Naive thymus-derived CD4-positive, alpha-beta T cell (primary cell): ENCODE measurements around the gene LRRC66. TPM values are rescaled to one million over a fixed set of nuclear protein-coding genes. Genes with fewer than 3 reads are reported as not detected.

Source experiments
- ATAC-seq: fragments of 150-1000 bp; cut with Tn5 transposase; 2 replicates; pipeline ENCODE4 v1.10.0; 2021; ENCODE audit warnings: mild to moderate bottlenecking, moderate library complexity
- CTCF ChIA-PET: fragments of 350-600 bp; sonication (Branson Sonifier 250); formaldehyde crosslinking; loops from one replicate; lab custom pipeline; 2021; ENCODE audit warnings: antibody characterized with exemption; lab: Charles Lee
- POLR2A ChIA-PET: fragments of 350-600 bp; sonication (Branson Sonifier 250); formaldehyde crosslinking; loops from one replicate; lab custom pipeline; 2021; ENCODE audit warnings: antibody characterized with exemption, inconsistent platforms; lab: Charles Lee
- DNase-seq, 9 donors: peaks; one replicate each; pipeline versions ENCODE4 v3.0.0 to v3.0.0-alpha.2; 2020 to 2022; ENCODE audit warnings: mixed read lengths in 1 of 9
- H3K27ac ChIP-seq: one replicate; pipeline ENCODE4 v1.7.0; 2013; ENCODE audit warnings: mild to moderate bottlenecking, low read depth, low read length, moderate library complexity
- H3K27me3 ChIP-seq, 2 donors: one replicate each; pipeline ENCODE4 v1.7.0; 2013; ENCODE audit warnings: low read length in 2 of 2, mild to moderate bottlenecking in 2 of 2, moderate library complexity in 2 of 2; ENCODE audit not compliant: control insufficient read depth in 2 of 2, insufficient read depth in 2 of 2
- H3K36me3 ChIP-seq, 3 experiments: 1 replicate in 2 of 3; 2 replicates in 1 of 3; pipeline ENCODE4 v1.7.0; 2013; ENCODE audit warnings: low read length in 3 of 3, mild to moderate bottlenecking in 3 of 3, moderate library complexity in 1 of 3; ENCODE audit not compliant: insufficient read depth in 3 of 3, control insufficient read depth in 2 of 3
- H3K4me1 ChIP-seq, 2 donors: one replicate each; pipeline ENCODE4 v1.7.0; 2013; ENCODE audit warnings: low read length in 2 of 2, mild to moderate bottlenecking in 2 of 2, moderate library complexity in 1 of 2; ENCODE audit not compliant: control insufficient read depth in 2 of 2, insufficient read depth in 2 of 2
- H3K4me3 ChIP-seq: 2 replicates; pipeline ENCODE4 v1.7.0; 2013; ENCODE audit warnings: mild to moderate bottlenecking, low read length
- H3K9me3 ChIP-seq, 3 experiments: 1 replicate in 2 of 3; 2 replicates in 1 of 3; pipeline ENCODE4 v1.7.0; 2013; ENCODE audit warnings: low read length in 3 of 3; ENCODE audit not compliant: control insufficient read depth in 2 of 3
- H3K27ac Mint-ChIP-seq, 9 donors: one replicate each; pipeline ENCODE4 v1.8.0; 2020 to 2022; ENCODE audit warnings: mixed read lengths in 9 of 9, mild to moderate bottlenecking in 8 of 9, moderate library complexity in 5 of 9, inconsistent platforms in 2 of 9
- H3K27me3 Mint-ChIP-seq, 5 donors: one replicate each; pipeline ENCODE4 v1.8.0; 2021 to 2022; ENCODE audit warnings: mixed read lengths in 5 of 5, mild to moderate bottlenecking in 1 of 5
- H3K36me3 Mint-ChIP-seq, 5 donors: one replicate each; pipeline ENCODE4 v1.8.0; 2020 to 2022; ENCODE audit warnings: mixed read lengths in 5 of 5, mild to moderate bottlenecking in 3 of 5, inconsistent platforms in 1 of 5
- H3K4me1 Mint-ChIP-seq, 7 donors: one replicate each; pipeline ENCODE4 v1.8.0; 2020 to 2022; ENCODE audit warnings: mixed read lengths in 7 of 7, mild to moderate bottlenecking in 3 of 7, inconsistent platforms in 1 of 7
- H3K4me3 Mint-ChIP-seq, 10 donors: one replicate each; pipeline ENCODE4 v1.8.0; 2020 to 2022; ENCODE audit warnings: mild to moderate bottlenecking in 10 of 10, mixed read lengths in 10 of 10, moderate library complexity in 6 of 10, inconsistent platforms in 2 of 10
- H3K9me3 Mint-ChIP-seq, 11 donors: one replicate each; pipeline ENCODE4 v1.8.0; 2020 to 2022; ENCODE audit warnings: mixed read lengths in 11 of 11, mild to moderate bottlenecking in 4 of 11, inconsistent platforms in 1 of 11, moderate library complexity in 1 of 11
- intact Hi-C, 2 donors: fragments of 100-400 bp; cut with micrococcal nuclease; formaldehyde crosslinking; loops; one replicate each; pipeline ENCODE4 v1.15.1; 2023
- polyA plus RNA-seq, 2 donors: library from polyadenylated mRNA; unstranded; fragments of 300-500 nt; fragmentation: Illumina TruSeq; gene quantifications; one replicate each; pipeline ENCODE4 v1.2.3, GENCODE V29; 2021
- total RNA-seq, 6 experiments: library from RNA in 5 of 6; stranded (reverse) in 5 of 6; gene quantifications; 1 replicate in 5 of 6; 2 replicates in 1 of 6; pipeline ENCODE4 v1.2.3 and lab custom pipeline; 2021 to 2026

Gene LRRC66
- total and polyA plus RNA-seq, 7 experiments from 2014 or later: 0.11 to 0.27 (median 0.19) TPM; not detected in 1

DNA sequence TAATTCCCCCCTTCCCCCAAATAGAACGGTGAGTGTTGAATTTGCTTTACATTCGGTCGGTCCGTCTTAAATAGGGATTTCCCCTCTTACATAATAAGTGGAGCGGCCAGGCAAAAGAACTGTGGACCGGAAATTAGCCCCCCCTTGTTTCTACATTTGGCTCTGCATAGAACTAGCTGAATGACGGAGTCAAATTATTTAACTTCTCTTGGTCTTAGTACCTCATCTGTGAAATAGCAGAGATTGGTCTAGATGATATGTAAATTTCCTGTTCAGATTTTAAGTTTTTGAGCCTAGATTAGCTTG, 32.3 kb upstream of the LRRC66 start:
- ChIA-PET POLR2A (no interaction called here), CTCF (no interaction called here)
- H3K27me3 ChIP-seq: peaks cover 3 to 11% of the 10 kb centered on the region in 2 donors
- H3K27ac Mint-ChIP-seq: no peak overlapping the region
- no peaks in the 10 kb centered on the region for H3K9me3 ChIP-seq
- intact Hi-C loops: no loop called here
- H3K4me3 ChIP-seq: no peak overlapping the region
- H3K4me3 Mint-ChIP-seq: peak overlapping the region in 8 of 10 donors; percentile 44 to 78 (median 70)
- no peaks in the 10 kb centered on the region for H3K36me3 Mint-ChIP-seq
- no peak for DNase-seq
- no peak for ATAC-seq
- H3K4me1 ChIP-seq: peaks cover 0 to 8% of the 10 kb centered on the region in 2 donors
- peaks cover 0 to 19% (median 12%) of the 10 kb centered on the region in 7 donors for H3K4me1 Mint-ChIP-seq
- peaks cover 52 to 72% (median 56%) of the 10 kb centered on the region in 5 donors for H3K27me3 Mint-ChIP-seq
- H3K36me3 ChIP-seq: no peaks in the 10 kb centered on the region
- H3K9me3 Mint-ChIP-seq: peaks cover 0 to 2% (median 0%) of the 10 kb centered on the region in 11 donors
- H3K27ac ChIP-seq: no peak overlapping the region

DNA sequence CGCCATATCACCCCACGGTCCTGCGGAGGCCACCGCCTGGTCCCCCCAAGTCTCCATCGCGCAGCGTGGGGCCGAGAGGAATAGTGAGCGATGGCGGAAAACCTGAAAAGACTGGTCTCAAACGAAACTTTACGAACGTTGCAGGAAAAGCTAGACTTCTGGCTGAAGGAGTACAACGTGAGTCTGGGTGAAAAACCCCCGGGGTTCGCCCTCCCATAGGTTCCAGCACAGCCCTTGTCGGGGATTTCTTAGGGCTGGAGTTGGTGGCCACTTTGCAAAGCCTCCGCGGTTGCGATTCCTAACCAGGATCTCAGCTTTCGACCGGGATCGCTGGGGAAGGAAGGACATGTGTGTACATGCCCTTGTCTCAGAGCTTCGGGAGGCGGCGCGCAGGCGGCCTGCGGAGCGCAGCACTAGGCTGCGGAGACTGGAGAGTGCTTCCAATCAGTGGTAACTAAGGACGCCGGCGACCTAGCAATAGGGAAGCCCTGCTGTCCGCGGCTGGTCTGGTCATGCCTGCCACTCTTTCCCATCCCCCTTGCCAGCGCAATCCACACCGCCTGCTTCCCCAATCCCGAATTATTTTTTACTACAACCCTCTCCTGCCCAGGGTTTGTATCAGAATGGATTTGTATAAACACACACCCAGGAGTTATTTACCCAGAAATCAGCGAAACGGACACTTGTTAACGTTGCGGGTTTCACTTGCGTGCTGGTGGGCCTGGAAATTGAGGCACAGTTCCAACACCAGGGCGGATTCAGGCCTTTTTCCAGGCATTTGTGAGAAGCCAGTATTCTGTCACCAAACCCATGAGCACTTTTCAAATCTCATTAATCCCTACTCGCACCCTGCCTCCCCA, 31.7 kb upstream of the LRRC66 start:
- peak overlapping the region; percentile 44 to 78 (median 68) for H3K4me3 Mint-ChIP-seq
- H3K4me1 Mint-ChIP-seq: peaks cover 0 to 19% (median 12%) of the 10 kb centered on the region in 7 donors
- ChIA-PET POLR2A (no interaction called here), CTCF (no interaction called here)
- H3K27ac ChIP-seq: no peak overlapping the region
- H3K4me3 ChIP-seq: no peak overlapping the region
- DNase-seq (peak in 1 of 9 donors; percentile 22), ATAC-seq (peak; percentile 46)
- no peak overlapping the region for H3K27ac Mint-ChIP-seq
- peaks cover 0 to 2% (median 0%) of the 10 kb centered on the region in 11 donors for H3K9me3 Mint-ChIP-seq
- no peaks in the 10 kb centered on the region for H3K36me3 ChIP-seq
- H3K4me1 ChIP-seq: peaks cover 0 to 8% of the 10 kb centered on the region in 2 donors
- intact Hi-C loops: no loop called here
- peaks cover 52 to 72% (median 61%) of the 10 kb centered on the region in 5 donors for H3K27me3 Mint-ChIP-seq
- peaks cover 3 to 11% of the 10 kb centered on the region in 2 donors for H3K27me3 ChIP-seq
- H3K9me3 ChIP-seq: no peaks in the 10 kb centered on the region
- no peaks in the 10 kb centered on the region for H3K36me3 Mint-ChIP-seq

DNA sequence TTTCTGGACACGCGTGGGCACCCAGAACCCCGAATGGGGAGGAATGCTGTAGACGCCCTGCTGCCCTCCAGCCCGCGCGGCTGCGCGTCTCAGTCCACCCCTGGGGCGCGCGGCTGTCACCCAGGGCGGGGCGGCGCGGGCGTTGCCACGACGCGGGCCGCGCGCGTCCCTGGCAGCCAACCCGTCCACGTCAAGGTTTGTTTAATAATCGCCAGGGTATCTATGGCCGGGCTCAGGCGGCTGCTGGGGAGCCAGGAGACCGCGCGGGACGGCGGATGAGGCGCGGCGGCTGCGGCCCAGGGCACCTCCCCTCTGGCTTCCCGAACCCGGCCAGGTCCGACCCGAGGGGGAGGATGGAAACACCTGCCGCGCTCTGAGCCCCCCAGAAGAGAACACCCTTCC, 31.1 kb upstream of the LRRC66 start, which contains the start of gene SPATA18:
Gene SPATA18 (plus strand): TSS at position 92 of the 402 bp plus-strand sequence. CDS start 401 bp downstream, outside the sequence.
- H3K4me1 Mint-ChIP-seq: peaks cover 0 to 19% (median 12%) of the 10 kb centered on the region in 7 donors
- H3K27ac ChIP-seq: no peak within 1 kb of the TSS
- H3K4me3 ChIP-seq: no peak within 1 kb of the TSS
- peaks cover 50 to 74% (median 67%) of the 10 kb centered on the region in 5 donors for H3K27me3 Mint-ChIP-seq
- H3K4me1 ChIP-seq: peaks cover 0 to 8% of the 10 kb centered on the region in 2 donors
- H3K27ac Mint-ChIP-seq: no peak within 1 kb of the TSS
- H3K4me3 Mint-ChIP-seq: peak within 1 kb of the TSS; percentile 44 to 78 (median 68)
- ATAC-seq (peak; percentile 58), DNase-seq (no peak)
- POLR2A ChIA-PET: no interaction called here
- peaks cover 3 to 11% of the 10 kb centered on the region in 2 donors for H3K27me3 ChIP-seq
- H3K36me3 Mint-ChIP-seq: no peaks in the 10 kb centered on the region
- CTCF ChIA-PET: interaction anchor here (0.7 kb wide), 1 partner anchor 1758 kb away, joined by 3 read pairs; no protein-coding TSS in a partner anchor
- peaks cover 0 to 2% (median 0%) of the 10 kb centered on the region in 11 donors for H3K9me3 Mint-ChIP-seq
- no peaks in the 10 kb centered on the region for H3K36me3 ChIP-seq
- no peaks in the 10 kb centered on the region for H3K9me3 ChIP-seq
- intact Hi-C loops: no loop called here

DNA sequence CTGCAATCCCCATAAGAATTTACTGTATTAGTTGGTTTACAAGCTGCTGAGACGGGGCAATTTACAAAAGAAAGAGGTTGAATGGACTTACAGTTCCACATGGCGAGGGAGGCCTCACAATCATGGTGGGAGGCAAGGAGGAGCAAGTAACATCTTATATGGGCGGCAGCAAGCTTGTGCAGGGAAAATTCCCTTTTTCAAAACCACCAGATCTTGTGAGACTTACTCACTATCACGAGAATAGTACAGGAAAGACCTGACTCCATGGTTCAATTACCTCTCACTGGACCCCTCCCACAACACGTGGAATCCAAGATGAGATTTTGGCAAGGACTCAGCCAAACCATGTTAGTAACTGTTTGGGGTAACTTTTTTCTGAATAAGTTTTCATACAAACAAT, 29.1 kb upstream of the LRRC66 start:
- ChIA-PET POLR2A (no interaction called here), CTCF (no interaction called here)
- Mint-ChIP-seq H3K36me3 (no peaks in the 10 kb centered on the region), H3K27me3 (peaks cover 50 to 68% (median 64%) of the 10 kb centered on the region in 5 donors), H3K27ac (no peak overlapping the region), H3K4me1 (peaks cover 0 to 19% (median 12%) of the 10 kb centered on the region in 7 donors), H3K9me3 (peaks cover 0 to 2% (median 0%) of the 10 kb centered on the region in 11 donors), H3K4me3 (no peak overlapping the region)
- no peak overlapping the region for H3K27ac ChIP-seq
- ATAC-seq: no peak
- intact Hi-C loops: no loop called here
- H3K9me3 ChIP-seq: no peaks in the 10 kb centered on the region
- no peak overlapping the region for H3K4me3 ChIP-seq
- H3K4me1 ChIP-seq: peaks cover 0 to 8% of the 10 kb centered on the region in 2 donors
- DNase-seq: no peak
- H3K36me3 ChIP-seq: no peaks in the 10 kb centered on the region
- peaks cover 3 to 11% of the 10 kb centered on the region in 2 donors for H3K27me3 ChIP-seq

DNA sequence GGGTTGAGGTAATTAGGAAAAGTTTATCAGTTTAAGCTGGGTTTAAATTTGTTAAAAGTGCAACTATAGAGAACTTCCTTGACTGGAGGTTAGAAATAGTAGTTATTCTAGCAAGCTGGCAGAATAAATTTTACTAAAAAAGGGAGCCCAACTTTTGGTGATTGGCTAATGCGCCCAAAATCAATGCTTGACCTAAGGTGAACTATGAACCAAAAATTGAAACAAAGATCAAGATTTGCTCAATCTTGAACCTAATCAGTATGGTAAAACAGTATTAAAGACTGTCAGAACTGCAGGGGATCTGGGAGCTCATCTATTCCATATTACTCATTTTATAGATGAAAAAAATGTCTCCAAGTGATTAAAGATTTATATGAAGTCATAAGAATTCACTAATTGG, 24.9 kb upstream of the LRRC66 start:
- H3K4me3 Mint-ChIP-seq: no peak overlapping the region
- no peaks in the 10 kb centered on the region for H3K4me1 Mint-ChIP-seq
- Histone ChIP-seq H3K4me1 (no peaks in the 10 kb centered on the region), H3K27ac (no peak overlapping the region), H3K27me3 (peaks cover 0 to 6% of the 10 kb centered on the region in 2 donors), H3K4me3 (no peak overlapping the region), H3K9me3 (no peaks in the 10 kb centered on the region), H3K36me3 (no peaks in the 10 kb centered on the region)
- ChIA-PET POLR2A (no interaction called here), CTCF (no interaction called here)
- peaks cover 0 to 2% (median 0%) of the 10 kb centered on the region in 11 donors for H3K9me3 Mint-ChIP-seq
- H3K27me3 Mint-ChIP-seq: peaks cover 56 to 67% (median 57%) of the 10 kb centered on the region in 5 donors
- ATAC-seq (no peak), DNase-seq (no peak)
- no peaks in the 10 kb centered on the region for H3K36me3 Mint-ChIP-seq
- intact Hi-C loops: no loop called here
- H3K27ac Mint-ChIP-seq: no peak overlapping the region

DNA sequence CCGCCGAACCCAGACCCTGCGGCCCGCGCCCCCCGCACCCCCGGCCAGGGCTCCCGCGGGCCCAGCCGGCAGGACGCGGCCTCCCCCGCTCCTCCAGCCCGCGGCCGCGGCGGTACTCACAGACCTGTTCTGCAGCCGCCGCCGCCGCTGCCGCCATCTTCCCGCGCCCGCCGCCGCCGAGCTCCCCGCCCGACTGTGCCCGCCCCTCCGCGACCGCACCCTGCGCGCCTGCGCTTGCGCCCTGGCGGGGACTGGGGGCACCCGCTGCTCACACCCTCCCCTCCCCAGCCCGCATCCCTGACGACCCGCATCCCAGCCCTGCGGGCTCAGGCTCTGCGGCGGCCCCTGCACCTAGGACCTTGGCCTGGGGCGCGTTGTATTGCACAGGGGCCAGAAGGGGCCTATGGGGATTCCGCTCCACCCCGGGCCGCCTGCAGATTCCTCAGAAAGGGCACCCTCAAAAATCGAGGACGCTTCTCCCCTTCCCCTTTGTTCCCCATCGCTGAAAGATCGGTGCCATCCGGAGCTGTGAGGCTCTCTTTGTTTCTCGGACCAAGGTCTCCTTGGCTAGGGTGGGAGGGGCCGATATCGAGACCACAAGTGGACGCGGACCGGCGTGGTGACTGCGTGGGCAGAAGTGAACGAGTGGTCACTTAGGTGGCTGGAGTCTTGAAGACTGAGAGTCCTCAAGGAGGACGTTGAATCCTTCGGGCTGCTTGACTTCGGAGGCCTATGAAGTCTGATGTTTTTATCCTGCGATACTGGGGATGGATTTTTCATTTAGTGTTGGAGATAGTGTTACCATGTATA, 18.1 kb upstream of the LRRC66 start, which contains the start of gene SGCB:
Gene SGCB (minus strand): TSS at position 197 of the 810 bp plus-strand sequence. CDS start 40 bp downstream, at position 157.
- ChIA-PET POLR2A (no interaction called here), CTCF (interaction anchor here (0.6 kb wide), 1 partner anchor 209 kb away, joined by 3 read pairs; no protein-coding TSS in a partner anchor)
- Histone ChIP-seq H3K9me3 (no peaks in the 10 kb centered on the region), H3K27ac (peak within 1 kb of the TSS; percentile 38), H3K36me3 (no peaks in the 10 kb centered on the region), H3K27me3 (no peaks in the 10 kb centered on the region), H3K4me3 (peak within 1 kb of the TSS; percentile 61), H3K4me1 (peaks cover 0 to 5% of the 10 kb centered on the region in 2 donors)
- peaks cover 20 to 41% (median 34%) of the 10 kb centered on the region in 5 donors for H3K27me3 Mint-ChIP-seq
- intact Hi-C loops: loop anchor here (1.0 to 10.0 kb wide), 4 partner anchors 12 to 1339 kb away; partner anchors contain the start of gene FIP1L1 (in 1 of the 2)
- DNase-seq (peak; percentile 55 to 82 (median 69)), ATAC-seq (peak; percentile 93)
- H3K9me3 Mint-ChIP-seq: no peaks in the 10 kb centered on the region
- peak within 1 kb of the TSS; percentile 81 to 92 (median 89) for H3K4me3 Mint-ChIP-seq
- H3K36me3 Mint-ChIP-seq: peaks cover 0 to 5% (median 0%) of the 10 kb centered on the region in 5 donors
- peak within 1 kb of the TSS; percentile 48 to 79 (median 76) for H3K27ac Mint-ChIP-seq
- peaks cover 18 to 37% (median 26%) of the 10 kb centered on the region in 7 donors for H3K4me1 Mint-ChIP-seq
